OCI-LY3 (cell line): ENCODE results near the gene ADGRG6.

Experiments used
- H2AFZ ChIP-seq: fragments of 200-600, 300-600 bp; shearing (Covaris generic); 2 replicates; pipeline ENCODE4 v1.6.0; 2014; ENCODE audit warnings: antibody characterized with exemption, low read depth, low read length
- H3K27ac ChIP-seq: fragments of 200-600, 300-600 bp; sonication (generic); 2 replicates; pipeline ENCODE4 v1.5.1; 2014; ENCODE audit warnings: mild to moderate bottlenecking, low read length, moderate library complexity, mixed read lengths
- H3K27me3 ChIP-seq: fragments of 200-600, 300-600 bp; sonication (generic); 2 replicates; pipeline ENCODE4 v1.6.1; 2014; ENCODE audit warnings: low read depth, low read length, mixed read lengths
- H3K36me3 ChIP-seq: fragments of 200-600, 300-600 bp; sonication (generic); replicated peaks from 2 replicates; pipeline ENCODE3; 2014; ENCODE audit warnings: low read depth, low read length, mixed read lengths
- H3K4me1 ChIP-seq: fragments of 300-600, 200-600 bp; sonication (generic); 2 replicates; pipeline ENCODE4 v1.6.1; 2014; ENCODE audit warnings: low read length, mixed read lengths
- H3K4me2 ChIP-seq: fragments of 200-600, 300-600 bp; sonication (generic); 2 replicates; pipeline ENCODE4 v1.6.1; 2014; ENCODE audit warnings: low read length, mixed read lengths
- H3K4me3 ChIP-seq: fragments of 300-600, 200-600 bp; sonication (generic); 2 replicates; pipeline ENCODE4 v1.5.1; 2014; ENCODE audit warnings: antibody characterized with exemption, mild to moderate bottlenecking, low read length, moderate library complexity
- H3K79me2 ChIP-seq: fragments of 300-600, 200-600 bp; shearing (Covaris generic); 2 replicates; pipeline ENCODE4 v1.6.1; 2014; ENCODE audit warnings: mild to moderate bottlenecking, low read length, mixed read lengths
- H3K9ac ChIP-seq: fragments of 300-600, 200-600 bp; shearing (Covaris generic); 2 replicates; pipeline ENCODE4 v1.6.0; 2014; ENCODE audit warnings: mild to moderate bottlenecking, low read length, moderate library complexity
- H3K9me3 ChIP-seq: fragments of 200-600, 300-600 bp; shearing (Covaris generic); 2 replicates; pipeline ENCODE4 v1.6.1; 2014; ENCODE audit warnings: low read length, mixed read lengths; ENCODE audit not compliant: insufficient read depth
- H4K20me1 ChIP-seq: fragments of 200-600, 300-600 bp; sonication (generic); 2 replicates; pipeline ENCODE4 v1.6.1; 2016; ENCODE audit warnings: low read length, mixed read lengths; ENCODE audit not compliant: insufficient read depth
- CTCF ChIP-seq: fragments of 200-600, 300-600 bp; sonication (generic); IDR thresholded peaks from 2 replicates; pipeline ENCODE4 v1.5.1; 2014; ENCODE audit warnings: antibody characterized with exemption, low read length, low read depth
- EZH2phosphoT487 ChIP-seq: fragments of 200-600 bp; shearing (Covaris generic); IDR thresholded peaks from 2 replicates; pipeline ENCODE4 v1.6.1; 2018; ENCODE audit warnings: antibody characterized with exemption, mixed run types, low read depth

The ADGRG6 gene

GRCh38 chr6:142336787-142337186 lies 35.0 kb downstream of the ADGRG6 start:
- H3K9ac ChIP-seq = no peak overlapping the region
- no peak overlapping the region for H3K4me3 ChIP-seq
- H3K36me3 ChIP-seq = no peaks in the 10 kb centered on the region
- H3K9me3 ChIP-seq = no peaks in the 10 kb centered on the region
- H3K4me1 ChIP-seq = no peaks in the 10 kb centered on the region
- H4K20me1 ChIP-seq = no peaks in the 10 kb centered on the region
- no peaks in the 10 kb centered on the region for H3K79me2 ChIP-seq
- H3K4me2 ChIP-seq = no peak overlapping the region
- no peaks in the 10 kb centered on the region for H3K27me3 ChIP-seq
- no peak overlapping the region for H3K27ac ChIP-seq
- TF ChIP-seq CTCF = no peak
- no peak overlapping the region for H2AFZ ChIP-seq

- Histone ChIP-seq H2AFZ (no peak overlapping the region), H3K4me1 (no peaks in the 10 kb centered on the region), H3K4me2 (no peak overlapping the region), H3K79me2 (no peaks in the 10 kb centered on the region), H3K4me3 (no peak overlapping the region), H3K9me3 (no peaks in the 10 kb centered on the region), H3K9ac (no peak overlapping the region), H3K27ac (no peak overlapping the region), H3K27me3 (no peaks in the 10 kb centered on the region), H4K20me1 (no peaks in the 10 kb centered on the region), H3K36me3 (no peaks in the 10 kb centered on the region)
- TF ChIP-seq EZH2phosphoT487 = no peak
- no peak for TF ChIP-seq CTCF
Measured at GRCh38 chr6:142339113-142339512, 37.3 kb downstream of the ADGRG6 start.

GRCh38 chr6:142339968-142340658 lies 38.3 kb downstream of the ADGRG6 start:
- no peak overlapping the region for H3K27ac ChIP-seq
- no peak overlapping the region for H2AFZ ChIP-seq
- H3K4me3 ChIP-seq = no peak overlapping the region
- no peak overlapping the region for H3K4me2 ChIP-seq
- H3K27me3 ChIP-seq = no peaks in the 10 kb centered on the region
- H3K36me3 ChIP-seq = no peaks in the 10 kb centered on the region
- no peaks in the 10 kb centered on the region for H3K4me1 ChIP-seq
- no peaks in the 10 kb centered on the region for H4K20me1 ChIP-seq
- no peaks in the 10 kb centered on the region for H3K9me3 ChIP-seq
- TF ChIP-seq EZH2phosphoT487 (no peak), CTCF (no peak)
- no peak overlapping the region for H3K9ac ChIP-seq
- H3K79me2 ChIP-seq = no peaks in the 10 kb centered on the region

- Histone ChIP-seq H3K79me2 (no peaks in the 10 kb centered on the region), H3K4me2 (no peak overlapping the region)
Measured at GRCh38 chr6:142341855-142342330, 40.1 kb downstream of the ADGRG6 start.

More at GRCh38 chr6:142341855-142342330, 40.1 kb downstream of the ADGRG6 start:
- Histone ChIP-seq H3K9ac (no peak overlapping the region), H4K20me1 (no peaks in the 10 kb centered on the region), H3K4me1 (no peaks in the 10 kb centered on the region), H3K9me3 (no peaks in the 10 kb centered on the region), H3K36me3 (no peaks in the 10 kb centered on the region), H3K4me3 (no peak overlapping the region), H3K27me3 (no peaks in the 10 kb centered on the region), H3K27ac (no peak overlapping the region), H2AFZ (no peak overlapping the region)
- TF ChIP-seq CTCF = no peak
